NCI-H2227 (cell line): Measurements from ENCODE around the gene INAVA.
"Not testable (repeated sequence)": the region's sequence is repeated elsewhere in the genome, so short reads cannot be mapped to it uniquely, and the experiment has no call there.

Experiments
- DNase-seq: peaks from one replicate; lab custom pipeline; 2025; ENCODE audit not compliant: unreplicated experiment; lab: John Stamatoyannopoulos, UW

Gene INAVA

DNA sequence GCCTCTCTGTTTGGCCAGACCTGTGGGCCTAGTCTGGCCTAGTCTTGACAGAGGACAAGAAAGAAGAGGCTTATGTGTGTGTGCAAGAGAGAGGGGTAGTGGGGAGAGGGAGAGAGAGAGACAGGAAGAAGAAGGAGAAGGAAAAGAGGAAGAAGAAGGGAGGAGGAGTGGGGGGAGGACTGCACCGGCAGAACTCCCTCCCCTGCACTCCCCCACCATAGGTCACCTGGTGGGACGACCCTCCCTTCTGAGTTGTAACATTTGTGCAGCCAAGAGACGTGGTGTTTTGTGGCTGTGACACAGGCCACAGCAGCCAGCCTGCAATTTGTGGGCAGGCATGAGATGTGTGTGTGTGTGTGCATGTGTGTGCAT, 4.3 kb downstream of the INAVA start:
- DNase-seq = no peak

DNA sequence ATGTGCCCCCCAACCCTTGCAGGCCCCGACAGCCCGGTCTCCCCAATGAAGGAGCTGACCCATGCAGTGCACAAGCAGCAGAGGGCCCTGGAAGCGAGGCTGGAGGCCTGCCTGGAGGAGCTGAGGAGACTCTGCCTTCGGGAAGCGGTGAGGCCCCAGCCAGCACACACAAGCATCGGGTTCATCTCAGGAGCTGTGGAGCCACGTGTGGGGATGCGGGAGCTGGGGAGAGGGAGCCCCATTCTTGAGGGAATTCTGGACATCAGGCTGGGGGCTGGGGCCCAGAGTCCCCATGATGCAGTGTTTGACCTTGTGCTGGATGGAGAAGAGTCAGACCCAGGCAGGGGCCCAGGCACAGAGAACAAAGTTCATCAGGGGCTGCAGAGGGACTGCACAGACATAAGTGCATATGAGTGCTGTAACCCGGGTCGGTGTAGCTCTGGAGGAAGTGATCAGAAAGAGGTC, 4.8 kb downstream of the INAVA start:
- DNase-seq = no peak

DNA sequence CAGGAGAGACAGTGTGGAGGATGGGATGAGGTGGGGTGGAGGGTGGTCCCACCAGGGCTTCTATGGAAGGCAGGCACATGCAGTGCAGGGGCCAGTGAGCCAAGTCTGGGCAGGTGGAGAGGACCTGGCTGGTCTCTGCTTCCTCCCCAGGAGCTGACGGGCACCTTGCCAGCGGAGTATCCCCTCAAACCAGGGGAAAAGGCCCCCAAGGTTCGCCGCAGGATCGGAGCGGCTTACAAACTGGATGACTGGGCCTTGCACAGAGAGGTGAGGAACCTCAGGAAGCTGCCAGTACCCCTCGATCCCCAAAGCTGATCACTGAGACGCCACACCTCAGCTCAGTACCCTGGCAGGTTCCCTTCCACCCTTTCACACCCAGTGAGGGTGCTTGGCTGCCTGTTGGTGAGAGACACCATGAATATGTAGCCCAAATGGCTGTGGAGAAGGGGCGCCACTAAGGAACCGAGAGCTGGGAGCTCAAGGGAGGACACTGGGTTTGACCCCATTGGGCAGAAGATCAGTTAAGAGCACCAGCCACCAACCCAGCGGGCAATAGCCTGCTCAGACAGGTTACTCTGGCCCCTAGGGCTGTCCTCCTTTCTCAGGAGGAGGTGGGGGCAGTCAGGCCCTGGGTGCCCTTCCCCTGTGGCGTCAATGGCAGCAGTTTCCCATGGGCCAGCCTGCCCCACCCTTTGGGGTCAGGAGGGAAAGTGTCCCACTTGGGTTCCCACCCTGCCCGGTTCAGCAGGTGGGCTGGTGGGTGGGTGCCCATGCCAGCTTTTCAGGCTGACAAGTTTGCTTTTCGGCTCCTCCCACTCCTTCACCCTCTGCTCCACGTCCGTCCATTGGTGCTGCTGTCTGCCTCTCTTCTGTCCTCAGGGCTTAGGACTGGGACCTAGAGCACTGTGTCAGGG, 5.5 kb downstream of the INAVA start:
- no peak for DNase-seq

DNA sequence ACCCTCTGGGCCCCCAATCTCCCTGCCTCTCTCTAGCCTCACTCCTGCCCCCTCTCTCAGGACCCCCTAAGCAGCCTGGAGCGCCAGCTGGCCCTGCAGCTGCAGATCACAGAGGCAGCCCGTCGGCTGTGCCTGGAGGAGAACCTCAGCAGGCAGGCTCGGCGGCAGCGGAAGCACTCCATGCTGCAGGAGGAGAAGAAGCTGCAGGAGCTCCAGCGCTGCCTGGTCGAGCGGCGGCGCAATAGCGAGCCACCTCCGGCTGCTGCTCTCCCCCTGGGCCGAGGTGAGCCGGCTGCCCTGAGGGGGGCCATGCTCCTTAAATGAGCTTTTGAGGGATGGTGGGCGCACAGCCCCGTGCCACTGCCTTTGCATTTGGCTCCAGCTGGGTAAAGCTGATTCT, 6.2 kb downstream of the INAVA start:
- no peak for DNase-seq

DNA sequence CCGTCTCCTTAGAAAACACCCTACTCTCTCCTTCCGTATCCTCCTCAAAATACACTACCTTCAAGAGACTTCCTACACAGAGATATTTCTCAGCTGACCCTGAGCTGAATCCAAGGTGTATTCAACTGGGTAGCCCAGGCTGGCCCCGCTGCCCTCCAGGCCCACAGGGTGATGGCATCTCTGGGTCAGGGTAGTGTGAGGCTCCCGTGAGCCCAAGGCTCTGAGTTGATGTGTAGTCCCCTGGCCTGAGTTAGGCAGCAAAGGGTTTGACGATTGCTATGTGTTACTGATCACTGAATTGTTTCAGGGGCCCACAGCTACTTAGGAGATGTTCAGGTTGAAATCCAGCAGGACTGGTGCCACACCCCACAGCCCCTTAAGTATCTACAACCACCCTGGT, 6.7 kb downstream of the INAVA start:
- DNase-seq = no peak

DNA sequence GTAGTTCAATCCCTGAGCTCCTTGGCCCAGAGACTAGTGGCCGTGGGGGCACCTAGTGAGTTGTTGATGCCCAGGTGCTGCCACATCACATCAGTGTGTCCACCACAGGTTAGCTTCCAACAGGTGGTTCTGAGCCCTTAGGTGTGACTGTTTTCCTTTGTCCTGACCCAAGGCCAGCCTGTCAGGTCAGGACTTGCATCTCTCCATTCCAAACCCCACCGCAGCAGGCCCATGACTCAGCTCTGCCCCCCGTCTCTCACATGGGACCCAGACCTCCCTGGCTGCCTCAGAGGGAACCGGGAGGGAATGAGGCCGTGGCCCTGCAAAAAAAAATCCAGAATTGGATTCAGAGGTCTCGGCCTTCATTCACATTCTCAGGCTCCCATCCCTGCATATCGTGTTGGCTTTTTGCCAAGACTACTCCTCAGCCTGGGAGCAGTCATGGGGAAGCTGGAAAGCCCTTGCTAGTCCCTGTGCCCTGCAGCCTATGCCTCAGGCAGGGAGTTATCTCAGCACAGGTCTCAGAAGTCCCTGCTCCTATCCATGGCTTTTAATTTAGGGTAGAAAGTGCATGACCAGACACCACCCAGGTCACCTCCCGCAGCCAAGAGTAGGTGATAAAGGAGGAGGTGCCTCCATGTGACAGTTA, 7.2 kb downstream of the INAVA start:
- no peak for DNase-seq

DNA sequence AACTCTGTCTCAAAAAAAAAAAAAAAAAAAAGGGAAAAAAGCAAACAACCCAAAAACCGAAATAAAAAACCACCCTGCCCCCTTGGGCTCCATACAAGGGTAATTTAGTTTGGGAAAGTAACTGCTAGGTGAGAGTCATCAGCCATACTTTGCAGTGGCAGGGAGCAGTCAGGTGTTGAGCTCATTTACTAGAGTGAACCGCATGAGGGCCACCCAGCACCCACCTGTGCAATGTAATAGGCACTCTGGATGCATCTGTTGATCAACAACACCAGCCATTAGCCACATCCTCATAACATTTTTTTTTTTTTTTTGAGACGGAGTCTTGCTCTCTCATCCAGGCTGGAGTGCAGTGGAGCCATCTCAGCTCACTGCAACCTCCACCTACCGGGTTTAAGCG, 9.1 kb downstream of the INAVA start:
- no peak for DNase-seq

DNA sequence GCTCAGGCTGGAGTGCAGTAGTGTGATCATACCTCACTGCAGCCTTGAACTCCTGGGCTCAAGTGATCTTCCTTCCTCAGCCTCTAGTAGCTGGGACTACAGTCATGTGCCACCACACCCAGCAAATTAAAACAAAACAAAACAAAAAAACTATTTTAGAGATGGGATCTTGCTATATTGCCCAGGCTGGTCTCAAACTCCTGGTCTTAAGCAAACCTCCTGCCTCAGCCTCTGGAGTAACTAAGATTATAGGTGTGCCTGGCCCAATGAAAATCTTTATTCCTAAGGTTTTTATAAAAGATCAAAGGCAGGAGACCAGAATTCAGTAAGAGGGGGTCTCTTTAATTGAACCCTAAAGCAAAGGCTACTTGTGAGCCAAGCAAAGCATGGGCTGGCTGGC, 10.1 kb downstream of the INAVA start:
- no peak for DNase-seq

DNA sequence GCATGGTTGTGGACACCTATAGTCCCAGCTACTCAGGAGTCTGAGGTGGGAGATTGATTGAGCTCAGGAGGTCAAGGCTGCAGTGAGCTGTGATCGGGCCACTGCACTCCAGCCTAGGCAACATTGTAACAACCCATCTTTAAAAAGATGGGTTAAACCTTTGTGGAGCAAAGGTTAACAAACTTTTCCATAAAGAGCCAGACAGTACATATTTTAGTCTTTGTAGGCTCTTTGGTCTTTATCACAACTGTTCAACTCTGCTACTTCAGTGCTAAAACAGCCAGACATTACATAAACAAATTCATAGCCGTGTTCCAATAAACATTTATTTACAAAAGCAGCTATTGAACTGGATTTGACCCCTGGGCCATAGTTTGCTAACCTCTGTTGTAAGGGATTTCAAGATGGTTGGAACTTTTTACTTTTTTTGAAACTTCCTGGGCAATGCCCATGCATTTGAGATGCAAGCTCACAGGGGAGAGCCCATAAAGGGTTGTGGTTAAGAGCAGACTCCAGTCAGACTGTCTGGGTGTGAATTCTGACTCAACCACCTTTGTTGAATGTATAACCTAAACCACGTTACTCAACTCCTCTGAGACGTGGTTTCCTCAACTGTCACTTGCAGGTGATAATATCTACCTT, 10.8 kb downstream of the INAVA start:
- no peak for DNase-seq

DNA sequence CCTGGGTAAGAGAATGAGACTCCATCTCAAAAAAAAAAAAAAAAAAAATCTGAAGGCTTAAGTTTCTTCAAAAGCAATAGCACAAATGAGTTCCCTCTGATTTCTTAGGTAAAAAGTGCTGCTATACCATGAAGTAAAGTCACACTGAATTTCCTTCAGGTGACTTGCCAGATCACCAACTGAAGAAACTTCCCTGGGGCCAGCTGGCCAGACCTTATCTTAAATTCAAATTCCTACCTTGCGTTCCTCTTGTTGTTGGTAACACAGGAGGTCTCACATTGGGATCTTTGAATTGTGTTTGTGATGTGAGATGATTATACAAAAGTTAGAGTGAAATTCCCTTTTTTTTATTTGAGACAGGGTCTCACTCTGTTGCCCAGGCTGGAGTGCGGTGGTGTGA, 11.8 kb downstream of the INAVA start:
- no peak for DNase-seq

DNA sequence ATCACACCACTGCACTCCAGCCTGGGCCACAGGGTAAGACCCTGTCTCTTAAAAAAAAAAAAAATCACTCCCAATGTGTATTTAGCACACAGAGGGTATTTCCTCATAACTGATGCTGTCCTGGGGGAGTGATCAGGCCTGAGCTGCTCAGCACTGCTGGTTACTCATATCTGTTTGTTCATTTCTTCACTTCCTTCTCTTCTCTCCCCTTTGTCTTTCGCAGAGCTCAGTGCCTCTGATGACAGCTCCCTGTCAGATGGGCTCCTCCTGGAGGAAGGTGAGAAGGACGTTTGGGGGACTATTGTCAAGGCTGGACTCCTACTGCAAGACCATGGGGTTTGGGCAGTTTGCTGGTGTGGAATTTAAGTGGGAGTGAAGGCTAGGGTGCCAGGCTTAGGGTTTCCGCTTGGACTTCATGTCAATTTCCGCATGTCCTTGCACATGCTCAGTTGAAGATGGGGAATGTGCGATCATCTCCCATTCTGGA, 13.0 kb downstream of the INAVA start:
- no peak for DNase-seq

DNA sequence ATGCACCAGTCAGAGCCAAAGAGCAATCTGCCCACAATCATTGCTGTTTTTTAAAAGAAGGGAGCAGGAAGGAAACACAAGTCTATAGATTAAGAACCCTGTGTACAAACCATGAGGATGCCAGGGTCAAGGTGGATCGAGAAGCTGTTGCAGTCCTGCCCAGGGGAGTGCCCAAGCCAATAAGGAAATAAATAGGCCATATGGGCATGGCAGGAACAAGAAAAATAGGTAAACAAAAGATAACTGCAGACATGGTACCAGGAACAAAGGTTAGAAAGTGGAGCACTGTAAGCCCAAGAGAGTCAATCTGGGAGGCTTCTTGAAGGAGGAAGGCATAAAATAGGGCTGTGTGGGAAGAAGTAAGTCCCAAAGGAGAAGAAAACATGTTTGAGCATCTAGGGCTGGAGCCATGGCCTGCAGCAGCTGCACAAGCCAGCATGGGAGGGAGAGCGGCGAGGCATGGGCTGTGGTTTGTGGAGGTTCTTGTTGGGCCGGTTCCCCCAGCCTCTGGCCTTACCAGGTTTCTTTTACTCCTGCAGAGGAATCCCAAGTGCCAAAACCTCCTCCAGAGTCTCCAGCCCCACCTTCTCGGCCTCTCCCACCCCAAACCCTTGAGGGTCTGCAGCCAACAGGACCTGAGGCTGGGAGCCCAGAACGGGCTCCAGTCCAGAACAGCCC, 13.6 kb downstream of the INAVA start:
- no peak for DNase-seq

DNA sequence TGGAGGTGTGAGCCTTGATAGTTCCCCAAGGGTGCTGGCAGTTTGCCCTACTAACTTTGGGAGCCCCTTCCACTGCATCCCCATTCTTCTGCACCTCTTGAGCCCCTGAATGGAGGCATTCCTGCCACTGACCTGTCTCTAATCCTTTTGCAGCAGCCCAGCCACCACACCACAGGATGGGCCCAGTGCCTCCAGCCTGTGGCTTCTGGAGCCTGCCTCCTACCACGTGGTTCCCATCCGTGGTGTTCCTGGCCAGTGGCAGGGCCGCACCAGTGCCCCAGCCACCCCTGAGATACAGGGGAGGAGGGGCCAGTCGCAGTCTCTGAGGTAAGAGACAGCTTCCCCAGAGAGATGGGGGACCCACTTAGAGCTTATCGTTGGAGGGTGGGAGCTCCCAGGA, 14.4 kb downstream of the INAVA start:
- DNase-seq = no peak

DNA sequence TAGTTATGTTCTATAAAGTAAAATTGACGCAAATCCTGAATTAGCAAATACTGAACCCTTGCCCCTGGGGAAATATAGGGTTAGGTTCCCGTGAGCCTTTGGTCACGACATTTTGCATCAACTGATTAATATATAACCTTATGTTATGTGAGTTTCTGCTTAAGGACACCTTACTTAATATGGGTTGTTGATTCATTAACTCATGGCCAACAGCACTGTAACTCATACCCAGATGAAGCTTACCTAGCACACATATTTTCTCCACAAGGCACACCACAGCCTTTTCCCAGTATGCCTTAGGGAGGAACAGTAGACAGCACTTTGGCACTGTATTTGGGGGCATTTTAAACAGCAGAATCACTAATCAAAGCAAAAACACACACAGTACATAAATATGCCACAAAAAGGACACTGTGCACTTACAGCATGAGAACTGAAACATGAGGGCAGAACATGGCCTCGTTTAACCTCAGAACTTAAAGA, 15.1 kb downstream of the INAVA start:
- DNase-seq = no peak

DNA sequence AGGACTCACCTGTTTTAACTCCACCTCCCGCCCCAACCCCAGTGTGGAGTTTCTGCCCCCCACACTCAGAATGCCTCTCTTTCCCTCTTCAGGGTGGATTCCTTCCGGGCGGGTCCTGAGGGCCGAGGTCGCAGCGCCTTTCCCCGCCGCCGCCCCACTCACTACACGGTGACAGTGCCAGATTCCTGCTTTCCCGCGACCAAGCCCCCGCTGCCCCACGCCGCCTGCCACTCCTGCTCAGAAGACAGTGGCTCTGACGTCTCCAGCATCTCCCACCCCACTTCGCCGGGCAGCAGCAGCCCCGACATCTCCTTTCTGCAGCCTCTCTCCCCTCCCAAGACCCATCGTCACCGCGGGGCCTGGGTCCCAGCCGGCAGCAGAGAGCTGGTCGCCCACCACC, 16.7 kb downstream of the INAVA start:
- DNase-seq = no peak

DNA sequence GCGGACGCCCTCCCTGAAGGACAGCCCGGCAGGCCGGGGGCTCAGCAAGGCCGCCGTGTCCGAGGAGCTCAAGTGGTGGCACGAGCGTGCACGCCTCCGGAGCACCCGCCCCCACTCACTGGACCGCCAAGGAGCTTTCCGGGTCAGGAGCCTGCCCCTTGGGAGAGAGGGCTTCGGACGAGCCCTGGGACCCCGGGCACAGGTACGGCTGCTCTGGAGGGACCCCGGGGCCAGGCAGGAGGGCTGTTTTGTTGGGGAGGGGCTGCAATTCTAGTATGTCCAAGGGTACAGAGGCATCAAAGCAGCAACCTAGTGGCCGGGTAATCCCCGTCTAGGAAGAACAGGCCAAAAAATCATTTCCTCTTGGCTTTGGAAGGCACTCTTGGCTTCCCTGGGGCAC, 17.2 kb downstream of the INAVA start:
- not testable (repeated sequence) for DNase-seq

DNA sequence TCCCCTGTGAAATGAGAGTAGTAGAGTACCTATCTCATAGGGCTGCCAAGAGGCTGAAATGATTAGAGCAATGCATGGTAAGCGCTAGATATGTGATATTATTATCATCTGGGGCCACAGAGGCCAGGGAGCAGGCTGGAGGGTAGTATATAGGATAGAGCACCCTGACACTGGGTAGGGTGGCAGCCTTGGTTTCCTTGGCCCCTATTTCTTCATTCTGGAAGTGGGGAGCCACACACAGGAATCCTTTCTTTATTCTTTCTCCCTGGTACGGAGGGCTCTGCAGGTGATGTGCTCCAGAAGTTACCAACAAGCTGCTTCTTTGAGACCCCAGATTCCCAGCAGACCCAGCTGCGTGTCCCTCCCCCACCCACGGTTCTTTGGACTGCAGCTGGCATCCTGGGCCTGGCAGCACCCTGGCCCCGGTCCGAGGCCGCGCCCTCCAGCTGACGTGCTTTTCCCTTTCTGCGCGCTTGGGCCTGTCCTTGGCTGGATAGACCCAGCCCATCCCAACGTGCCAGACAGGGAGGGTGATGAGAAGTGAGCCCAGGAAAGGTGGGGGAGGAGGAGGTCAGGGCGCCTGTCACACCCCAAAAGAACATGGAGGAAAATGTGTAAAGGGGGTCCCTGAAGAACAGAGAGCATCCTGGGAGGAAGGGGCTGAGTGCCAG, 18.2 kb downstream of the INAVA start:
- no peak for DNase-seq

DNA sequence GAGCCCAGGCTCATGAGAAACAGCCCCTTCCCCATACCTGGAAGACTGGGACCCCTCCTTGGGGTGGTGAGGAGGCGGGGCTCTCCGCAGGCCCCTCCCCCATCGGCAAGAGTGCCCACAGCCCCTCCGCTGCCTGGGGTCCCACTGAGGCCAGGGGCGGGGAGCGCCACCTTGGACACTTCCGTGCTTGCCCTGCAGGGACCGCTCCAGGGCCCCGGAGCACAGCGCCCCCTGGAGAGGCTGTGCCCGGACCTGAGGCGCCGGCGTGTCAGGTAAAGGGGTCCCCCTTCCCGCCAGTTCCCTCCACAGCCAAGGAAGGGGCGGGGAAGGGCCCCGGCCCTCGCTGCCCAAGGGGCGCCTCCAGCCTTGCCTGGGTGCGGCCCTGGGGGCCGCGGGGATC, 21.5 kb downstream of the INAVA start:
- no peak for DNase-seq

DNA sequence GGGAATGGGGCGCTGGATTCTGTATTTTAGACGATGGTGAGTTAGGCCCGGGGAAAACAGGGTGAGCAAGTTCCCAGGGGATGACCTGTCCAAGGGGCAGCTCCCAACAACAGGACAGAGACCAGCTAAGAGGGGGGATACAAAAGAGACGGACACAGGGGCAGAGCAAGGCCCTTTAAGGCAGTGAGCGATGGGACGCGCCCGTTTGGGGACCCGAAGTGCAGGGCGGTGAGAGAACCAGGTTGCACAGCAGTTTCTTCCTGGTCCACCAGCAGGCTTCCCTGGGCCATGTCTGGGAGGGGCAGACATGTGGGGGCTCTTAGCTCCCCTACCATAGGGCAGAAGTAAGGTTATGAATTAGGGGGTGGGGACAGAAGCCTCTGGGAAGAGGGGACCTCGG, 22.0 kb downstream of the INAVA start:
- DNase-seq = no peak

DNA sequence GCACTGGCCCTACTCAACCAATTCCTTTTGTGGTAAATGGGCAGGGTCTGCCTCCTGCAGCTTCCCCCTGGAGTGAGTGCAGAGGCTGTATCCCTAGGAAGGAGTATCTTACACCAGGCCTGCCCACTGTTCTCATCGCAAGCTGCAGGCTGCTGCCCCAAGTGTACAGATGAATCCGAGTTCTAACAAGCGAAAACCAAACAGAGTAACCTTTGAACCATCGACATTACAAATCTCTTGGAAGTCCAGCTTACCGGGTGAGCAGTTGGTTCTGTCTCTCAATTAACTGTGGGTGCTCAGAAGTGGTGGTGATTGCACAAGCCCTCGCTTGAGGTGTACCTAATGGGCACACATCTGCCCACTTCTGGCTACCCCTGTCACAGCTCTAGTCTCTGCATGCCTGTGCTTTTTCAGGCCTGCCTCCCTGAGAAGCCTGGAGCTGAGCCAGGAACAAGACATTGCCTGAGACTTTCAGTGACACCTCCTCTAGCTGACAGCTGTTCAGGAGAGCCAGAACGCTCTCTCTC, 22.7 kb downstream of the INAVA start:
- no peak for DNase-seq
